ENCODE data around the gene DCTN4. TPM values are rescaled to one million over a fixed set of nuclear protein-coding genes. Genes with fewer than 3 reads are reported as not detected.

DCTN4 gene
- total and polyA plus RNA-seq, 2 experiments from 2014 or later = 15.4 to 41.8 TPM

DNA sequence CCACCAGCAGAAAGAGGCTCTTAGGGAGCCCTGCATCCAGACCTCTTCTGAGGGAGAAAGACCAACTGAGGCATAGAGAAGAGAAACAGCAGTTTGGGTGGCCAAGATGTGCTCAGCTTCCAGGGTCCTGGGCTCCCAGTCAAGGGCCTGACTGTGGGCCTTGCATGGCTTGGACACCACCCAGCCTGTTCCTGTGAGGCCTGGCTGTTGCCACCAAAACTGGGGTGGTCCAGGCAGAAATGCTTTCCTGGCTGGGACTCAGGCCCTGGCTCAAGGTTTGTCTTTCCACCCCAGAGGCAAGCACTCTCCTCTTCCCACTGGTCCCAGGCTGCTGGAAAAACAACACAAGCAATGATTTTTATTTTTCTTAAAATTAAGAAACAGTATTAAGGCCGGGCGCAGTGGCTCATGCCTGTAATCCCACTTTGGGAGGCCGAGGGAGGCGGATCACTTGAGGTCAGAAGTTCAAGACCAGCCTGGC lies 84.4 kb downstream of the DCTN4 start:
- TF ChIP-seq, protein P1, sequence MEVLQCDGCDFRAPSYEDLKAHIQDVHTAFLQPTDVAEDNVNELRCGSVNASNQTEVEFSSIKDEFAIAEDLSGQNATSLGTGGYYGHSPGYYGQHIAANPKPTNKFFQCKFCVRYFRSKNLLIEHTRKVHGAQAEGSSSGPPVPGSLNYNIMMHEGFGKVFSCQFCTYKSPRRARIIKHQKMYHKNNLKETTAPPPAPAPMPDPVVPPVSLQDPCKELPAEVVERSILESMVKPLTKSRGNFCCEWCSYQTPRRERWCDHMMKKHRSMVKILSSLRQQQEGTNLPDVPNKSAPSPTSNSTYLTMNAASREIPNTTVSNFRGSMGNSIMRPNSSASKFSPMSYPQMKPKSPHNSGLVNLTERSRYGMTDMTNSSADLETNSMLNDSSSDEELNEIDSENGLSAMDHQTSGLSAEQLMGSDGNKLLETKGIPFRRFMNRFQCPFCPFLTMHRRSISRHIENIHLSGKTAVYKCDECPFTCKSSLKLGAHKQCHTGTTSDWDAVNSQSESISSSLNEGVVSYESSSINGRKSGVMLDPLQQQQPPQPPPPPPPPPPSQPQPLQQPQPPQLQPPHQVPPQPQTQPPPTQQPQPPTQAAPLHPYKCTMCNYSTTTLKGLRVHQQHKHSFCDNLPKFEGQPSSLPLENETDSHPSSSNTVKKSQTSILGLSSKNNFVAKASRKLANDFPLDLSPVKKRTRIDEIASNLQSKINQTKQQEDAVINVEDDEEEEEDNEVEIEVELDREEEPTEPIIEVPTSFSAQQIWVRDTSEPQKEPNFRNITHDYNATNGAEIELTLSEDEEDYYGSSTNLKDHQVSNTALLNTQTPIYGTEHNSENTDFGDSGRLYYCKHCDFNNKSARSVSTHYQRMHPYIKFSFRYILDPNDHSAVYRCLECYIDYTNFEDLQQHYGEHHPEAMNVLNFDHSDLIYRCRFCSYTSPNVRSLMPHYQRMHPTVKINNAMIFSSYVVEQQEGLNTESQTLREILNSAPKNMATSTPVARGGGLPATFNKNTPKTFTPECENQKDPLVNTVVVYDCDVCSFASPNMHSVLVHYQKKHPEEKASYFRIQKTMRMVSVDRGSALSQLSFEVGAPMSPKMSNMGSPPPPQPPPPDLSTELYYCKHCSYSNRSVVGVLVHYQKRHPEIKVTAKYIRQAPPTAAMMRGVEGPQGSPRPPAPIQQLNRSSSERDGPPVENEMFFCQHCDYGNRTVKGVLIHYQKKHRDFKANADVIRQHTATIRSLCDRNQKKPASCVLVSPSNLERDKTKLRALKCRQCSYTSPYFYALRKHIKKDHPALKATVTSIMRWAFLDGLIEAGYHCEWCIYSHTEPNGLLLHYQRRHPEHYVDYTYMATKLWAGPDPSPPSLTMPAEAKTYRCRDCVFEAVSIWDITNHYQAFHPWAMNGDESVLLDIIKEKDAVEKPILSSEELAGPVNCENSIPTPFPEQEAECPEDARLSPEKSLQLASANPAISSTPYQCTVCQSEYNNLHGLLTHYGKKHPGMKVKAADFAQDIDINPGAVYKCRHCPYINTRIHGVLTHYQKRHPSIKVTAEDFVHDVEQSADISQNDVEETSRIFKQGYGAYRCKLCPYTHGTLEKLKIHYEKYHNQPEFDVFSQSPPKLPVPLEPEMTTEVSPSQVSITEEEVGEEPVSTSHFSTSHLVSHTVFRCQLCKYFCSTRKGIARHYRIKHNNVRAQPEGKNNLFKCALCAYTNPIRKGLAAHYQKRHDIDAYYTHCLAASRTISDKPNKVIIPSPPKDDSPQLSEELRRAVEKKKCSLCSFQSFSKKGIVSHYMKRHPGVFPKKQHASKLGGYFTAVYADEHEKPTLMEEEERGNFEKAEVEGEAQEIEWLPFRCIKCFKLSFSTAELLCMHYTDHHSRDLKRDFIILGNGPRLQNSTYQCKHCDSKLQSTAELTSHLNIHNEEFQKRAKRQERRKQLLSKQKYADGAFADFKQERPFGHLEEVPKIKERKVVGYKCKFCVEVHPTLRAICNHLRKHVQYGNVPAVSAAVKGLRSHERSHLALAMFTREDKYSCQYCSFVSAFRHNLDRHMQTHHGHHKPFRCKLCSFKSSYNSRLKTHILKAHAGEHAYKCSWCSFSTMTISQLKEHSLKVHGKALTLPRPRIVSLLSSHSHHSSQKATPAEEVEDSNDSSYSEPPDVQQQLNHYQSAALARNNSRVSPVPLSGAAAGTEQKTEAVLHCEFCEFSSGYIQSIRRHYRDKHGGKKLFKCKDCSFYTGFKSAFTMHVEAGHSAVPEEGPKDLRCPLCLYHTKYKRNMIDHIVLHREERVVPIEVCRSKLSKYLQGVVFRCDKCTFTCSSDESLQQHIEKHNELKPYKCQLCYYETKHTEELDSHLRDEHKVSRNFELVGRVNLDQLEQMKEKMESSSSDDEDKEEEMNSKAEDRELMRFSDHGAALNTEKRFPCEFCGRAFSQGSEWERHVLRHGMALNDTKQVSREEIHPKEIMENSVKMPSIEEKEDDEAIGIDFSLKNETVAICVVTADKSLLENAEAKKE (CRISPR knock-in tag; IDR thresholded peaks at IDR 0.05) = no peak
- no peak for TF ChIP-seq CREB1 (CRISPR knock-in tag; IDR thresholded peaks at IDR 0.05; ENCODE audit: low read depth)
- TF ChIP-seq, protein P2, sequence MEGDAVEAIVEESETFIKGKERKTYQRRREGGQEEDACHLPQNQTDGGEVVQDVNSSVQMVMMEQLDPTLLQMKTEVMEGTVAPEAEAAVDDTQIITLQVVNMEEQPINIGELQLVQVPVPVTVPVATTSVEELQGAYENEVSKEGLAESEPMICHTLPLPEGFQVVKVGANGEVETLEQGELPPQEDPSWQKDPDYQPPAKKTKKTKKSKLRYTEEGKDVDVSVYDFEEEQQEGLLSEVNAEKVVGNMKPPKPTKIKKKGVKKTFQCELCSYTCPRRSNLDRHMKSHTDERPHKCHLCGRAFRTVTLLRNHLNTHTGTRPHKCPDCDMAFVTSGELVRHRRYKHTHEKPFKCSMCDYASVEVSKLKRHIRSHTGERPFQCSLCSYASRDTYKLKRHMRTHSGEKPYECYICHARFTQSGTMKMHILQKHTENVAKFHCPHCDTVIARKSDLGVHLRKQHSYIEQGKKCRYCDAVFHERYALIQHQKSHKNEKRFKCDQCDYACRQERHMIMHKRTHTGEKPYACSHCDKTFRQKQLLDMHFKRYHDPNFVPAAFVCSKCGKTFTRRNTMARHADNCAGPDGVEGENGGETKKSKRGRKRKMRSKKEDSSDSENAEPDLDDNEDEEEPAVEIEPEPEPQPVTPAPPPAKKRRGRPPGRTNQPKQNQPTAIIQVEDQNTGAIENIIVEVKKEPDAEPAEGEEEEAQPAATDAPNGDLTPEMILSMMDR (conservative IDR thresholded peaks at IDR 0.05; ENCODE audit: low read depth in 2 of 2) = no peak
- TF ChIP-seq, protein P3, sequence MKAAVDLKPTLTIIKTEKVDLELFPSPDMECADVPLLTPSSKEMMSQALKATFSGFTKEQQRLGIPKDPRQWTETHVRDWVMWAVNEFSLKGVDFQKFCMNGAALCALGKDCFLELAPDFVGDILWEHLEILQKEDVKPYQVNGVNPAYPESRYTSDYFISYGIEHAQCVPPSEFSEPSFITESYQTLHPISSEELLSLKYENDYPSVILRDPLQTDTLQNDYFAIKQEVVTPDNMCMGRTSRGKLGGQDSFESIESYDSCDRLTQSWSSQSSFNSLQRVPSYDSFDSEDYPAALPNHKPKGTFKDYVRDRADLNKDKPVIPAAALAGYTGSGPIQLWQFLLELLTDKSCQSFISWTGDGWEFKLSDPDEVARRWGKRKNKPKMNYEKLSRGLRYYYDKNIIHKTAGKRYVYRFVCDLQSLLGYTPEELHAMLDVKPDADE (IDR thresholded peaks at IDR 0.05) = no peak
- Histone ChIP-seq H3K9me2 (ENCODE audit: insufficient read depth) (no peaks in the 10 kb centered on the region), H3K79me2 (replicated peaks; ENCODE audit: insufficient read depth) (peaks cover 19% of the 10 kb centered on the region), H3F3A (replicated peaks; ENCODE audit: low read depth) (peaks cover 21% of the 10 kb centered on the region), H3K4me3 (no peak overlapping the region), H4K20me1 (replicated peaks; ENCODE audit: insufficient read depth) (no peaks in the 10 kb centered on the region), H3K27me3 (ENCODE audit: insufficient read depth) (no peaks in the 10 kb centered on the region), H3K4me1 (ENCODE audit: insufficient read depth) (peaks cover 27% of the 10 kb centered on the region), H3K27ac (ENCODE audit: low read depth) (no peak overlapping the region), H3K4me2 (no peak overlapping the region), H2AFZ (no peak overlapping the region), H3K36me3 (ENCODE audit: insufficient read depth) (no peaks in the 10 kb centered on the region)
- DNase-seq (ENCODE audit: low spot score) = no peak
- peaks cover 2% of the 10 kb centered on the region for H3K27me3 Mint-ChIP-seq (ENCODE audit: insufficient read depth, low read depth, poor library complexity)
- H3K4me1 Mint-ChIP-seq = peaks cover 35% of the 10 kb centered on the region
- H3K27ac Mint-ChIP-seq = peak overlapping the region; percentile 75
- ATAC-seq = no peak
- peaks cover 45% of the 10 kb centered on the region for H3K36me3 Mint-ChIP-seq (ENCODE audit: low read depth)
- H3K4me3 Mint-ChIP-seq = peak overlapping the region; percentile 91; the same call in 1 of the 3 replicates
- H3K9me3 Mint-ChIP-seq = peaks cover 4% of the 10 kb centered on the region; the same call in 1 of the 3 replicates
